Measurements from ENCODE around the gene PLA2G4B. TPM values are rescaled to one million over a fixed set of nuclear protein-coding genes. Genes with fewer than 3 reads are reported as not detected.

PLA2G4B gene
- total RNA-seq, 4 donors from 2014 or later, result 0.13 to 11.5 TPM; not detected in 2

- Histone ChIP-seq H3K27me3 (peaks cover 10 to 14% (median 13%) of the 10 kb centered on the region in 3 donors), H3K4me1 (no peaks in the 10 kb centered on the region), H3K27ac (no peak overlapping the region), H3K36me3 (no peaks in the 10 kb centered on the region), H3K4me3 (no peak overlapping the region), H3K9me3 (no peaks in the 10 kb centered on the region)
- no peak for DNase-seq
- in situ Hi-C loops (cut with MboI; ENCODE audit: low sequenced_read_pairs in 4 of 4), result no loop called here
- intact Hi-C loops (cut with DNase I; ENCODE audit: low total_unique reads), result no loop called here
- TF ChIP-seq, protein P1, sequence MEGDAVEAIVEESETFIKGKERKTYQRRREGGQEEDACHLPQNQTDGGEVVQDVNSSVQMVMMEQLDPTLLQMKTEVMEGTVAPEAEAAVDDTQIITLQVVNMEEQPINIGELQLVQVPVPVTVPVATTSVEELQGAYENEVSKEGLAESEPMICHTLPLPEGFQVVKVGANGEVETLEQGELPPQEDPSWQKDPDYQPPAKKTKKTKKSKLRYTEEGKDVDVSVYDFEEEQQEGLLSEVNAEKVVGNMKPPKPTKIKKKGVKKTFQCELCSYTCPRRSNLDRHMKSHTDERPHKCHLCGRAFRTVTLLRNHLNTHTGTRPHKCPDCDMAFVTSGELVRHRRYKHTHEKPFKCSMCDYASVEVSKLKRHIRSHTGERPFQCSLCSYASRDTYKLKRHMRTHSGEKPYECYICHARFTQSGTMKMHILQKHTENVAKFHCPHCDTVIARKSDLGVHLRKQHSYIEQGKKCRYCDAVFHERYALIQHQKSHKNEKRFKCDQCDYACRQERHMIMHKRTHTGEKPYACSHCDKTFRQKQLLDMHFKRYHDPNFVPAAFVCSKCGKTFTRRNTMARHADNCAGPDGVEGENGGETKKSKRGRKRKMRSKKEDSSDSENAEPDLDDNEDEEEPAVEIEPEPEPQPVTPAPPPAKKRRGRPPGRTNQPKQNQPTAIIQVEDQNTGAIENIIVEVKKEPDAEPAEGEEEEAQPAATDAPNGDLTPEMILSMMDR (IDR thresholded peaks at IDR 0.05 in 4 of 5, conservative IDR thresholded peaks at IDR 0.05 in 1 of 5), result no peak
- no peak for TF ChIP-seq POLR2A (IDR thresholded peaks at IDR 0.05)
- ATAC-seq, result no peak
Observed at GRCh38 chr15:41853831-41854230, 15.2 kb downstream of the PLA2G4B start.

- TF ChIP-seq POLR2A (IDR thresholded peaks at IDR 0.05), result no peak
- TF ChIP-seq, protein P1 (IDR thresholded peaks at IDR 0.05 in 4 of 5, conservative IDR thresholded peaks at IDR 0.05 in 1 of 5), result no peak
- H3K9me3 ChIP-seq, result no peaks in the 10 kb centered on the region
- intact Hi-C loops (cut with DNase I; ENCODE audit: low total_unique reads) (no loop called here), in situ Hi-C loops (cut with MboI; ENCODE audit: low sequenced_read_pairs in 4 of 4) (no loop called here)
- ATAC-seq (no peak), DNase-seq (no peak)
- no peaks in the 10 kb centered on the region for H3K4me1 ChIP-seq
- H3K27ac ChIP-seq, result no peak overlapping the region
- H3K4me3 ChIP-seq, result no peak overlapping the region
- H3K36me3 ChIP-seq, result no peaks in the 10 kb centered on the region
- peaks cover 10 to 14% (median 13%) of the 10 kb centered on the region in 3 donors for H3K27me3 ChIP-seq
Observed at GRCh38 chr15:41854443-41854842, 15.8 kb downstream of the PLA2G4B start.

- Histone ChIP-seq H3K27ac (no peak overlapping the region), H3K4me1 (no peaks in the 10 kb centered on the region), H3K4me3 (no peak overlapping the region), H3K27me3 (peaks cover 10 to 14% (median 13%) of the 10 kb centered on the region in 3 donors), H3K36me3 (no peaks in the 10 kb centered on the region), H3K9me3 (no peaks in the 10 kb centered on the region)
- intact Hi-C loops (cut with DNase I; ENCODE audit: low total_unique reads) (no loop called here), in situ Hi-C loops (cut with MboI; ENCODE audit: low sequenced_read_pairs in 4 of 4) (no loop called here)
- DNase-seq, result no peak
- no peak for ATAC-seq
- TF ChIP-seq, protein P1 (IDR thresholded peaks at IDR 0.05 in 4 of 5, conservative IDR thresholded peaks at IDR 0.05 in 1 of 5), result no peak
- no peak for TF ChIP-seq POLR2A (IDR thresholded peaks at IDR 0.05)
Observed at GRCh38 chr15:41855261-41855961, 16.8 kb downstream of the PLA2G4B start.

- TF ChIP-seq, protein P1 (IDR thresholded peaks at IDR 0.05 in 4 of 5, conservative IDR thresholded peaks at IDR 0.05 in 1 of 5), result no peak
- TF ChIP-seq POLR2A (IDR thresholded peaks at IDR 0.05), result no peak
- ATAC-seq (no peak), DNase-seq (no peak)
- H3K27me3 ChIP-seq, result peaks cover 10 to 14% (median 13%) of the 10 kb centered on the region in 3 donors
- no peaks in the 10 kb centered on the region for H3K4me1 ChIP-seq
- H3K27ac ChIP-seq, result no peak overlapping the region
- intact Hi-C loops (cut with DNase I; ENCODE audit: low total_unique reads) (no loop called here), in situ Hi-C loops (cut with MboI; ENCODE audit: low sequenced_read_pairs in 4 of 4) (no loop called here)
- H3K9me3 ChIP-seq, result no peaks in the 10 kb centered on the region
- no peak overlapping the region for H3K4me3 ChIP-seq
- no peaks in the 10 kb centered on the region for H3K36me3 ChIP-seq
Observed at GRCh38 chr15:41856262-41856661, 17.6 kb downstream of the PLA2G4B start.
